Smooth muscle cell (in vitro differentiated cells): Measurements from ENCODE around the gene RASGRF2. TPM values are rescaled to one million over a fixed set of nuclear protein-coding genes. Genes with fewer than 3 reads are reported as not detected.

Source experiments
- DNase-seq: peaks from one replicate; lab custom pipeline; 2025; ENCODE audit not compliant: unreplicated experiment; lab: John Stamatoyannopoulos, UW
- H2AFZ ChIP-seq: fragments of 200-600 bp; sonication (generic); 2 replicates; pipeline ENCODE4 v1.6.0; 2016; ENCODE audit warnings: antibody characterized with exemption, low read depth, mild to moderate bottlenecking
- H3F3A ChIP-seq: fragments of 200-600 bp; sonication (generic); 2 replicates; pipeline ENCODE4 v1.6.0; 2017; ENCODE audit warnings: antibody characterized with exemption, low read depth
- H3K27ac ChIP-seq: fragments of 200-600 bp; sonication (generic); 2 replicates; pipeline ENCODE4 v1.5.1; 2016; ENCODE audit warnings: low read depth, mild to moderate bottlenecking
- H3K27me3 ChIP-seq: fragments of 200-600 bp; sonication (generic); 2 replicates; pipeline ENCODE4 v1.6.1; 2016; ENCODE audit warnings: low read depth, mild to moderate bottlenecking
- H3K36me3 ChIP-seq: fragments of 200-600 bp; sonication (generic); 2 replicates; pipeline ENCODE4 v1.5.1; 2016; ENCODE audit warnings: low read depth
- H3K4me1 ChIP-seq: fragments of 200-600 bp; sonication (generic); 2 replicates; pipeline ENCODE4 v1.5.1; 2016; ENCODE audit warnings: low read depth
- H3K4me2 ChIP-seq: fragments of 200-600 bp; sonication (generic); 2 replicates; pipeline ENCODE4 v1.6.0; 2016; ENCODE audit warnings: mild to moderate bottlenecking
- H3K4me3 ChIP-seq: fragments of 200-600 bp; sonication (generic); 2 replicates; pipeline ENCODE4 v1.5.1; 2016; ENCODE audit warnings: mild to moderate bottlenecking
- H3K79me2 ChIP-seq: fragments of 200-600 bp; sonication (generic); 2 replicates; pipeline ENCODE4 v1.6.0; 2016; ENCODE audit warnings: low read depth, mild to moderate bottlenecking
- H3K9ac ChIP-seq: fragments of 200-600 bp; sonication (generic); 2 replicates; pipeline ENCODE4 v1.6.0; 2016; ENCODE audit warnings: low read depth
- H3K9me3 ChIP-seq: fragments of 200-600 bp; sonication (generic); replicated peaks from 2 replicates; pipeline ENCODE4 v1.5.1; 2016; ENCODE audit warnings: low read depth
- H4K20me1 ChIP-seq: fragments of 200-600 bp; sonication (generic); 2 replicates; pipeline ENCODE4 v1.6.0; 2016; ENCODE audit warnings: low read depth
- CTCF ChIP-seq: fragments of 200-600 bp; sonication (generic); IDR thresholded peaks from 2 replicates; pipeline ENCODE4 v1.5.1; 2017; ENCODE audit warnings: borderline replicate concordance, mild to moderate bottlenecking, antibody characterized with exemption; ENCODE audit not compliant: insufficient read depth, poor library complexity, severe bottlenecking
- WGBS: methylation state at CpG from one replicate; pipeline ENCODE4 v1.1.7; 2016; ENCODE audit warnings: low lambda C conversion rate; 5-methylcytosine and 5-hydroxymethylcytosine counted together
- polyA plus RNA-seq: library from polyadenylated mRNA; unstranded; fragments of >200 nt; fragmentation: Nextera tagmentation; extraction: Ambion mirVana; gene quantifications from 2 replicates; pipeline ENCODE4 v1.2.1, GENCODE V29; 2016
- total RNA-seq: library from RNA; depleted of rRNA; stranded (reverse); fragments of >200 nt; gene quantifications from 2 replicates; pipeline ENCODE4 v1.2.3, GENCODE V29; 2014

The RASGRF2 gene
- total and polyA plus RNA-seq, 2 experiments from 2014 or later, result 11.1 to 24.7 TPM

DNA sequence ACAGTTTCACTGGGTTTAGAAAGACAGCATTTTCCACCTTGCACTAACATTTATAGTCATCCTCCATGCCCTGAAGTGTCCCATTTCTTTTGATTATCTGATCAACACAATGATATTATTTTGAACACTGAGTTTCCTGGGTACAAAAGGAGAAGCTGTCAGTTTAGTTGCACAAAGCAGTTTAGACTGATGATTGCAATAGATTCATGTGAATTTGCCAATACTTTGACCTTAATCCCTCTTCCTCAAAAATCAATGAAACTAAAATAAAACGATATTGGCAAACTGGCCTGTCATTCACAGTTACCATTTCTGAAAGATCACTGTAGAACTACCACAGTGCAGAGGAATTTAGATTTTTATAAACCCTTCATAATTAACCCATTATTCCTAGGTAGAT is 34.2 kb upstream of the RASGRF2 start:
- no peak overlapping the region for H3K27ac ChIP-seq
- no peak overlapping the region for H3K4me3 ChIP-seq
- no peak overlapping the region for H3K4me2 ChIP-seq
- DNase-seq, result no peak
- H3F3A ChIP-seq, result no peaks in the 10 kb centered on the region
- H2AFZ ChIP-seq, result no peak overlapping the region
- no peaks in the 10 kb centered on the region for H3K27me3 ChIP-seq
- no peaks in the 10 kb centered on the region for H3K4me1 ChIP-seq
- TF ChIP-seq CTCF, result no peak
- no peak overlapping the region for H3K9ac ChIP-seq
- H3K9me3 ChIP-seq, result no peaks in the 10 kb centered on the region
- no peaks in the 10 kb centered on the region for H3K36me3 ChIP-seq
- no peaks in the 10 kb centered on the region for H3K79me2 ChIP-seq
- 94% methylated on average over 1 of the region's 1 CpG for WGBS
- H4K20me1 ChIP-seq, result no peaks in the 10 kb centered on the region

GRCh38 chr5:80926536-80926935 is 33.6 kb upstream of the RASGRF2 start:
- Histone ChIP-seq H3K79me2 (no peaks in the 10 kb centered on the region), H4K20me1 (no peaks in the 10 kb centered on the region), H3K36me3 (no peaks in the 10 kb centered on the region), H3K27me3 (no peaks in the 10 kb centered on the region), H3K9ac (no peak overlapping the region), H3K4me1 (no peaks in the 10 kb centered on the region), H3K4me3 (no peak overlapping the region), H3K27ac (no peak overlapping the region), H2AFZ (no peak overlapping the region), H3F3A (no peaks in the 10 kb centered on the region), H3K9me3 (no peaks in the 10 kb centered on the region), H3K4me2 (no peak overlapping the region)
- TF ChIP-seq CTCF, result no peak
- 90% methylated on average over 1 of the region's 1 CpG for WGBS
- no peak for DNase-seq

DNA sequence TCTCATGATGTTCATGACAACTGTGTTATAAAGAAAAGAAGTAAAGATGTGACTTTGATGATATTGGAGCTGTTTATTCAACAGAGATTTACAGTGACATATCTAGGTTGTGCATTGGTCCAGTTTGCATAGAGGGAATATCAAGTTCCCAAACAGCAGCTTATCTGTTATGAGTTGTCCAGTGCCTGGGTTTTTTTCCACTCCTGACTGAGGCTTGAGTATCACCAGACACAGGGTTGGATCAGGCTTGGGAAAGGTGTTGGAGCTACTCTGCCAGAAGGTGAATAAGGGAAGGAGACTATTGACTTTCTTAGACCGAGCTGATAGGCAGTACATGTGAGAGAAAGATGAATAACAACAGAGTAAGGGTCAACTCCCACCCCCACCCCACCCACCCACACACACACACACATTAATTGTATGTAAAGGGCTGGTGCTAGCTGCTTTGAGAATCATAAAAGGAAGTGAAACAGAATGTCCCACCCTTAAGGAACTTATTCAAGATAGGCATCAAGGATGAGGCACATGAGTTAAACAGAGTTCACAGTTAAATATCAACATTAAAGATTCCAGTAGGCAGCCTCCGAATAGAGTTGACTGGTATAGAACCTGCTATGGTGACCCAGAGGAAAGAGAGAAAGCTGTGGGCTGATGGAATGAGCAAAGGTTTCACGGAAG is 33.0 kb upstream of the RASGRF2 start:
- DNase-seq, result no peak
- 89% methylated on average over 3 of the region's 3 CpGs for WGBS
- H3K36me3 ChIP-seq, result no peaks in the 10 kb centered on the region
- H3K9me3 ChIP-seq, result no peaks in the 10 kb centered on the region
- H3K4me3 ChIP-seq, result no peak overlapping the region
- no peaks in the 10 kb centered on the region for H3K79me2 ChIP-seq
- TF ChIP-seq CTCF, result no peak
- no peak overlapping the region for H3K4me2 ChIP-seq
- H4K20me1 ChIP-seq, result no peaks in the 10 kb centered on the region
- no peaks in the 10 kb centered on the region for H3F3A ChIP-seq
- no peak overlapping the region for H3K27ac ChIP-seq
- no peak overlapping the region for H2AFZ ChIP-seq
- no peaks in the 10 kb centered on the region for H3K4me1 ChIP-seq
- H3K27me3 ChIP-seq, result no peaks in the 10 kb centered on the region
- no peak overlapping the region for H3K9ac ChIP-seq

DNA sequence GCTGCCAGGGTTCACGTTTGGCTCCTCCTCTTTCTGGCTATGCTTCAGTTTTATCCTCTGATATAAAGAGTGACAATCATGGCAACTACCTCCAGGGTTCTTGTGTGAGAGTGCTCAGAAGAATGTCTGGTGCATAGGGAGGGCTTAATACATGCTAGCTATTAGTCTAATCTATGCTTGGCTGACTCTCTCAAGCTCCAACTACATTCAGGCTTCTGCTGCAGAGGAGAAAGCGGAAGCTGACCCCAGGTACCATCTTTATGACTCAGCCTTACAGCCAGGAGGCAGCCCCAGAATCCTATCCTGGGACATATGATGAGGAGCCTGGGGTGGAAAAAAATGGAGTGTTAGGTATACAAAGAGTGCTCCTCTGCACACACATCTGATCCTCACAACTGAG is 32.1 kb upstream of the RASGRF2 start:
- no peak for DNase-seq
- no peaks in the 10 kb centered on the region for H3K27me3 ChIP-seq
- H2AFZ ChIP-seq, result no peak overlapping the region
- H3K9me3 ChIP-seq, result no peaks in the 10 kb centered on the region
- no peaks in the 10 kb centered on the region for H3K79me2 ChIP-seq
- H3K9ac ChIP-seq, result no peak overlapping the region
- 80% methylated on average over 2 of the region's 2 CpGs for WGBS
- no peak for TF ChIP-seq CTCF
- H4K20me1 ChIP-seq, result no peaks in the 10 kb centered on the region
- H3K4me1 ChIP-seq, result no peaks in the 10 kb centered on the region
- no peak overlapping the region for H3K27ac ChIP-seq
- no peak overlapping the region for H3K4me3 ChIP-seq
- no peaks in the 10 kb centered on the region for H3K36me3 ChIP-seq
- no peak overlapping the region for H3K4me2 ChIP-seq
- H3F3A ChIP-seq, result no peaks in the 10 kb centered on the region
